Type B pancreatic cell (in vitro differentiated cells): ENCODE results near the gene SORCS1. TPM values are rescaled to one million over a fixed set of nuclear protein-coding genes. Genes with fewer than 3 reads are reported as not detected.

Experiments used
- DNase-seq: peaks from one replicate; pipeline ENCODE4 v3.0.0; 2021; ENCODE audit warnings: mixed read lengths; ENCODE audit not compliant: unreplicated experiment; ENCODE audit errors: extremely low spot score
- H3K27ac Mint-ChIP-seq: 2 replicates; pipeline ENCODE4 v1.8.0; 2021; ENCODE audit warnings: mild to moderate bottlenecking, mixed read lengths
- H3K27me3 Mint-ChIP-seq: 2 replicates; pipeline ENCODE4 v1.8.0; 2021; ENCODE audit warnings: mixed read lengths
- H3K36me3 Mint-ChIP-seq: 2 replicates; pipeline ENCODE4 v1.8.0; 2021; ENCODE audit warnings: mixed read lengths
- H3K4me1 Mint-ChIP-seq: one replicate; pipeline ENCODE4 v1.8.0; 2021; ENCODE audit warnings: mixed read lengths; ENCODE audit not compliant: unreplicated experiment
- H3K4me3 Mint-ChIP-seq: 2 replicates; pipeline ENCODE4 v1.8.0; 2021; ENCODE audit warnings: mild to moderate bottlenecking, mixed read lengths
- H3K9me3 Mint-ChIP-seq: 2 replicates; pipeline ENCODE4 v1.8.0; 2021; ENCODE audit warnings: mixed read lengths
- CTCF ChIP-seq: fragments of 200-600 bp; sonication (generic); conservative IDR thresholded peaks from 2 replicates; pipeline ENCODE4 v1.5.0; 2021; ENCODE audit warnings: antibody characterized with exemption, mild to moderate bottlenecking
- total RNA-seq: library from RNA; stranded (reverse); gene quantifications from 2 replicates; pipeline ENCODE4 v1.2.1, GENCODE V29; 2021; ENCODE audit warnings: low replicate concordance

The SORCS1 gene
- total RNA-seq, 1 donor from 2014 or later = 5.4 TPM

- Mint-ChIP-seq H3K9me3 (peaks cover 8% of the 10 kb centered on the region), H3K4me1 (peaks cover 10% of the 10 kb centered on the region), H3K4me3 (no peak overlapping the region), H3K36me3 (no peaks in the 10 kb centered on the region), H3K27me3 (peaks cover 57% of the 10 kb centered on the region), H3K27ac (no peak overlapping the region)
- no peak for DNase-seq
- TF ChIP-seq CTCF = no peak
Observed at GRCh38 chr10:106765928-106766327, 398.6 kb downstream of the SORCS1 start.

GRCh38 chr10:106765241-106765754, 399.2 kb downstream of the SORCS1 start:
- Mint-ChIP-seq H3K9me3 (peaks cover 8% of the 10 kb centered on the region), H3K27ac (peak overlapping the region; percentile 4)

DNA sequence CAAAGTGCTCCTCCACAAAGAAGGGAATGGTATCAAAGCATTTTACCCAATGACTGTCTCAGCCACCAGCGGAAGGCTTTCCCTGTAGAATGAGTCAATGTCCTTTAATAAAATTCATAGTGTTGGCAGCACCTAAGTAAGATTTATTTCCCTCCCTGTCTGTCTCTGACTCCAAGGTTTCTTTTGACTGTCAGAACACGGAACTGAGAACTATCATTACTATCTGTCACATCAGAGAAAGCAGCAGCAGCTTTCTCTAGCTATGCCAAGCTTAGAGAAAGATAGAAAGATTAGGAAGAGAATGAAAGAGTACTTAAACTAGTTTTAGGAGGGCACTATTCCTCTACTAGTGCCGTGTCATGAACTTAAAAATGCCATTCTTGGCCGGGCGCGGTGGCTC, 400.1 kb downstream of the SORCS1 start:
- Mint-ChIP-seq H3K4me1 (peaks cover 10% of the 10 kb centered on the region), H3K27me3 (peaks cover 54% of the 10 kb centered on the region), H3K36me3 (no peaks in the 10 kb centered on the region), H3K9me3 (peaks cover 8% of the 10 kb centered on the region), H3K27ac (no peak overlapping the region), H3K4me3 (no peak overlapping the region)
- no peak for DNase-seq
- no peak for TF ChIP-seq CTCF

More at GRCh38 chr10:106765241-106765754, 399.2 kb downstream of the SORCS1 start:
- TF ChIP-seq CTCF = no peak
- Mint-ChIP-seq H3K36me3 (no peaks in the 10 kb centered on the region), H3K4me1 (peaks cover 10% of the 10 kb centered on the region), H3K27me3 (peaks cover 51% of the 10 kb centered on the region), H3K4me3 (peak overlapping the region; percentile 2)
- DNase-seq = no peak

- Mint-ChIP-seq H3K27ac (no peak overlapping the region), H3K9me3 (peaks cover 8% of the 10 kb centered on the region), H3K27me3 (peaks cover 57% of the 10 kb centered on the region), H3K4me3 (no peak overlapping the region), H3K36me3 (no peaks in the 10 kb centered on the region), H3K4me1 (peaks cover 4% of the 10 kb centered on the region)
- DNase-seq = no peak
- TF ChIP-seq CTCF = no peak
Observed at GRCh38 chr10:106761906-106762305, 402.6 kb downstream of the SORCS1 start.

DNA sequence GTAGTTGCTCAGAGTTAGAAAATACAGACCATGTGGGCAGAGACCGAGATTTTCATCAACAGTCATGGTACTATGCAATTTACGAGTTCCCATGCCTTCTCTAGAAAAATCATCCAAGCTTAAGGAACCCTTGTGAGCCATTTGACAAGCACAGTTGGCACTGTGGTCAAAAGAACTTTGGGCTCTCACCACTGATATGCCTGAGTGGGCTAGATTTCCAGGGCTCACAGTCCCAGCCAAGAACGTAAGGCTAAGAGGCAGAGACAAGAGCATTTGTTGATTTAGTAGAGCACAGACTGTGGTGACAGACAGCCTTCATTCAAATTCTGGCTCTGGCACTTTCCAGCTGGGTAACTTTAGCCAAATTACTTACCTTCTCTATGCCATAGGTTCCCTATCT, 407.0 kb downstream of the SORCS1 start:
- TF ChIP-seq CTCF = no peak
- DNase-seq = no peak
- peaks cover 34% of the 10 kb centered on the region for H3K27me3 Mint-ChIP-seq
- no peak overlapping the region for H3K4me3 Mint-ChIP-seq
- H3K36me3 Mint-ChIP-seq = no peaks in the 10 kb centered on the region
- no peaks in the 10 kb centered on the region for H3K9me3 Mint-ChIP-seq
- no peaks in the 10 kb centered on the region for H3K4me1 Mint-ChIP-seq
- no peak overlapping the region for H3K27ac Mint-ChIP-seq

DNA sequence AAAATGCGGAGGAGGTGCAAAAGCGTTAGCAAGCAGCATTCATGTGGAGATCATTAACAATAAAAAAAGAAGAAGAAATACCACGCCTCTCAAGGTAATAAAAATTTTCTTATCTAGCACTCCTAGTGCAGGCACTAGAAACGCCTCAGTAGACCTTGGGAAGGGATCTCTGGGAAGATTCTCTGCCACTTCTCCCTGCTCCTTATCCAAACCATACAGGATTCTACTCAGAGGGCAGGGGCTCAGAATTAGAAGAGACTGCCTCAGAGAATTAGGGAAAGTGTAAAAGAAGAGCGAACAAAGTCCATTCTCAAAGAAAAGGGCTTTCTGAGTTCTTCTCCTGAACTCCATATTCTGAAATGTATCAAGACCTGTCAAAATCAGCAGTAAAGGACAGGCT, 413.4 kb downstream of the SORCS1 start:
- Mint-ChIP-seq H3K4me1 (peaks cover 4% of the 10 kb centered on the region), H3K36me3 (no peaks in the 10 kb centered on the region), H3K4me3 (no peak overlapping the region), H3K27me3 (peaks cover 6% of the 10 kb centered on the region), H3K9me3 (no peaks in the 10 kb centered on the region), H3K27ac (no peak overlapping the region)
- no peak for TF ChIP-seq CTCF
- no peak for DNase-seq
